GM19467 (cell line): Measurements from ENCODE around the gene DTX3.
A peak's percentile ranks its signal among the peaks of the same experiment; 100 is the strongest.
"Not testable (repeated sequence)": the region's sequence is repeated elsewhere in the genome, so short reads cannot be mapped to it uniquely, and the experiment has no call there.

Source experiments
- ATAC-seq: cut with Tn5 transposase; IDR thresholded peaks from one replicate; pipeline ENCODE4 v1.9.1; 2021; ENCODE audit warnings: mild to moderate bottlenecking, moderate library complexity; ENCODE audit not compliant: unreplicated experiment

DTX3 gene

DNA sequence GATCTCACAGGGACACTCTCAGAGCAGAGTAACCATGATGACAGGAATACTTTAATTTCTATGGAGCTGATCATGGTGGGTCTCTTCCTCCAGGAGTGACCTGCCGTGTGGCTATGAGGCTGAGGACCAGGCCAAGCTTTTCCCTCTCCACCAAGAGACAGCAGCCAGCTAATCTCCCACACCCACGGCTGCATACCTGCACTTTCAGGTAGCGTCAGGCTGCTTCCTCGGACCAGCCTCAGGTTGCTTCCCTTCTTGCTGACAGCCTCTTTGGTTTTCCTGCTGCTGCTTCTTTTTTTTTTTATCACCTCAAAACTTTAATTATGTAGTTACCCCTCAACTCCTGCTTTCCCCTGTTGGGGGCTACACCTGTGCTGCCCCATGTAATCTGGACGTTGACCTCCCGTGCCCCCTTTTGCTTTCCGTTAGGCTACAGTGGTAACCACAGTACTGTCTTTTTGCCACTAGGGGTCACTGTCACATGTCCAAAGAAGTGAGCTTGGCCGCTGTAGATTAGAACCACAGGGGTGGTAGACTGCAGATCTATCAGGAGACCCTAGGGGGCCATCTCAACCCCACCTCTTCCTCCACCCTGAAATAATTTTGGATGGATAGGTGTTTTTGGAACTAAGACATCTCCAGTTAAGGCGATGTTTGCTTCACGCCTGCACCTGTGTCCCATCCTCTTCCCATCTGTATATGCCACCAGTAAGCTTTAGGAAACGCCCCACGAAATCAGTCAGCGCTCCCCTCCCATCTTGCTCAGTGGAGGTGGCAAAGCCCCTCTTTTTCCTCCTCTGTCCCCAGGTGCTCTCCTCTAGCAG, 21.4 kb upstream of the DTX3 start:
- ATAC-seq = peak; percentile 95

DNA sequence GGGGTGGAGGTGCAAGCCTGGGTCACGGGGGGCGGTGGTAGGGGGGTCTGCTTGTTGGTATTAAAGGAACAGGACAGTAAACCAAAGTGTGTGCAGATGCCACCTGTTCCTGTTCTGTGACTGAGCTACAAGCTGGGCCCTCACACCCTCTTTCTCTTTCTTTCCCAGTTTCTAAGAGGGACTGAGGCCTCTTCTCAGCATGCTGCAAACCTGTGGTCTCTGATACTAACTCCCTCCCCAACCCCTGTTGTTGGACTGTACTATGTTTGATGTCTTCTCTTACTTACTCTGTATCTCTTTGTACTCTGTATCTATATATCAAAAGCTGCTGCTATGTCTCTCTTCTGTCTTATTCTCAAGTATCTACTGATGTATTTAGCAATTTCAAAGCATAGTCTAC, 20.6 kb upstream of the DTX3 start:
- no peak for ATAC-seq

DNA sequence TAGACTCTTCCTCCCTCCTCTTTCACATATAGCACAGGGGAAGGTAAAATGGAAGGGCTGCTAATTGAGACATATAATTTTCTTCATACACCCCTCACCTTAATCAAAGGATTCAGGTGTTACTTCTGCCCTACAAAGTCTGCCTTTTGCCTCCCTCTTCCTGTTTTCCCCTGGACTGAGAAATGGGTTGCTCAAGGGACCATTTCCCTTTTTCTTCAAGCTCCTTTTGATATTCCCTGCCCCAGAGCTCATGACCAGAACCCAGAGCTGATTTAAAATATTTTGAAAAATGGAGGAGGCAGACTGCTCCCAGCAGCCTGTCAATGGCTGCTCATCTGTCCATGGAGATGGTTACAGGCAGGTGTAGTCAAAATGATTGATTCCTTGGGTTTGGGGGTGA, 19.9 kb upstream of the DTX3 start:
- no peak for ATAC-seq

DNA sequence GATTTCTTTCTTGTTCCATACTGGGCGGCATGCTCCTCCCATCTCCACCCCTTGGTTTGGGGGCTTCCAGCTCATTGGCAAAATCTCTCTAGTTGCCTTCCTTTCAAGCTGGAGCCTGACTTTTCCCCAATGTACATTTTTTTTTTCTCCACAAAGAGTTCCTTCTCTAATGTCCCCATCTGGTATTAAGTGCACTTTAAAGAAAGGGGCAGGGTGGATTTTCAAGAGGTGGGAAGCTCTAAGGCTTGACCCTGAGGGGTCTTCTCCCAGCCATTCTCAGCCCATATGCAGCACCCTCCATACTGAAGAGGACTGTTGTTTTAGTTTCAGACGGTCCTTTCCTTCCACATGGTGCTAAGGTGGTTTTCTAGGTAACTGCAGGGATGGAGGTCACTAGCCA, 19.5 kb upstream of the DTX3 start:
- no peak for ATAC-seq

DNA sequence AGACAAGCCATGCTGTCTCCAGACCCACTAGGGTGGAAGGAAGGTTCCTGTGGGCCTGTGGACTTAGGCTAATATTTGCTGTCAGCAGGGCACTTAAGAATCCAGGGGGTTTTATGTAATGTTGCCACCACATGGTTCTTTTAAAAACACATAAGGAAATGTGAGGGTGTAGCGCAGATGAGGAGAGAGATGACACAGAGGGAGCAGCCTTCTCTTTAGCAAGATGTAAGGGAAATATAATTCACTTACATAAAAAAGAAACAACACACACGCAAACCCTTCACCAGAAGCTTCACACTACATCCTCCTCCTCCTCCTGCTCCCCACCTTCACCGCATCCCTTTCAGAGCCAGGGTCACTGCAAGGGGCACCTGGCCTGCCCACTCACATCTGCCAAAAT, 18.5 kb upstream of the DTX3 start:
- no peak for ATAC-seq

- ATAC-seq = no peak
Measured at GRCh38 chr12:57586832-57587429, 17.7 kb upstream of the DTX3 start.

GRCh38 chr12:57588951-57589610, 15.5 kb upstream of the DTX3 start:
- not testable (repeated sequence) for ATAC-seq

GRCh38 chr12:57590479-57590863, 14.2 kb upstream of the DTX3 start:
- ATAC-seq = no peak

GRCh38 chr12:57590864-57591781, 13.5 kb upstream of the DTX3 start, which contains the start of gene PIP4K2C:
PIP4K2C (plus strand) TSS chr12:57591192; CDS start chr12:57591290, 98 bp downstream.
- ATAC-seq = peak; percentile 91

GRCh38 chr12:57591782-57592325, 12.8 kb upstream of the DTX3 start:
- ATAC-seq = no peak

- ATAC-seq = no peak
Measured at GRCh38 chr12:57592551-57593165, 12.0 kb upstream of the DTX3 start.

- ATAC-seq = no peak
Measured at GRCh38 chr12:57593187-57593586, 11.4 kb upstream of the DTX3 start.

- no peak for ATAC-seq
Measured at GRCh38 chr12:57600395-57600794, 4.2 kb upstream of the DTX3 start.

DNA sequence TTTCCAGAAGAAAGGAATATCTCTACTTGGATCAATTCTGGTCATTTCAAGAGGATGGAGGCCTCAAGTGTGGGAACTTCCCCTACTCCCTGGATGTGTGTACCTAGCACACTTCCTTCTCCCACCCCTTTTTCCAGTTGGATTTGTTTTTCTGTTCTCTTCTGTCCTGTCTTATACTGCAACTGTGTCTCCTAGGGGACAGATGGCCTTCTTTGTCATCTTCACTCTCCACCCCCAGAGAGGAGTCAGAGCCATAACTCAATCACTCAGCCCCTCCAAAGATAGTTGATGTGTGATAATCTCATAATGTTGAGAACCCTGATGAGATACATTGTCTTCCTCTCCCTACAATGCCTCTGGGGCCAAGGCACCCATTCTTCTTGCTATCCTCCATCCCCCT, 2.1 kb upstream of the DTX3 start:
- no peak for ATAC-seq

DNA sequence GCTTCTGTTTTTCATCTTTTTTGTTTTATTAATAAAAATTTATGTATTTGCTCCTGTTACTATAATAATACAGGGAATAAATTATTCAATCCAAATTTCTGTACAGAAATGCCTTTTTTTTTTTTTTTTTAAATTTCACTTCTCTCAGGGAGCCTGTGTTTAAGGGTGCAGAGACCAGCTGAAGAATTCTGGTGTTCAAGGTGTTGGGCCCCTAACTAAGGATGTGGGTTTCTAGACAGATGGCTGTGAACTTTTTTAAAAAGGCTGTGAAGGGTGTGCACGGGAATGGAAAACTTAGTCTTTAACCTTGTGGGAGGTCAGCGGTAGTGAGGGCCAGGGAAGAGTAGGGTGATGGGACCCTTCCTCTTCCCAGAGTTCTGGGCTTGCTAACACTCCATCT, 1.3 kb upstream of the DTX3 start:
- no peak for ATAC-seq

GRCh38 chr12:57603815-57604453, 690 bp upstream of the DTX3 start:
- ATAC-seq = no peak

DNA sequence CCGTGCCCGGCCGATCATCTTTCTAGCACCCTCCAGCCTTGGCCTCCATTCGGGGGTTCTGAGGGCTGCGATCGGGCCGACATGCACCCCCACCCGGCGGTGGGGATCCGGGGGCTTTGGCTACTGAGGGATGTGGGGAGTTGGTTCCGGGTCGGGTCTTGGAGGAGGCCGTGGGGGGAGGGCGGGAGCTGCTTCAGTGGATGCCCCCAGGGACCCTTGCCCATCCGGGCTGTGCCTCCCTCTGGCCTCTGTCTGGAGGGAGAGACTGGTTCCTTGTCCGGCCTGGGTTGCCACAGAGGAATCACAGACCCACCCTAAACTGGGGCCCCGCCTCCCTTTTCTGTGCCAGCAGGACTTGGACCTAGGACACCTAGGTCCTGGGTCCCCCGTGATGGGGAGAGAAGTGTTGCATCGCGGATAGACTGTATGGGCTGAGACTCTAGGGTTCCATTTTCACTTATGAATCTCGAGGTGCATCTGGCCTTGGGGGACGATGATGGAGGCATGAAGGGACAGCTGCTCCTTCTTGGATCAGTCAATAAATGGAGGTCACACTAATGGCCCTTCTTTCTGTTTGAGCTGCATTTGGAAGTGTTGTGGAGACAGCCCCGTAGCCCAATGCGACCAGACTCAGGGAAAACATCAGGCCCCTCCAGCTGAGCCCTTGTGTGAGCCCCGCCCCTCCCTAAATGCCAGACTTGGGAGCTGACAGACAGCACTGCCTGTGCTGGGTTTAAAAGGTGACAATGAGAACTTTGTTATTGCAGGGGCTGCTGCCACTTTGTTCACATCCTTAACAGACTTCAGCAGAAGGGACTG, 577 bp downstream of the DTX3 start:
- no peak for ATAC-seq

- no peak for ATAC-seq
Measured at GRCh38 chr12:57605811-57606311, 1.2 kb downstream of the DTX3 start.

GRCh38 chr12:57606399-57606798, 1.8 kb downstream of the DTX3 start:
- no peak for ATAC-seq
